Stimulated activated CD8-positive, alpha-beta memory T cell treated with anti-CD3 and anti-CD28 coated beads, Interleukin-2, amount 100 ng/mL, for 48 hours (primary cell): ENCODE data around the gene WASF3.

Experiments
- DNase-seq, 2 donors: peaks; one replicate each; pipeline ENCODE4 v3.0.0-alpha.2; 2020; ENCODE audit warnings: low read depth in 2 of 2

The WASF3 gene

DNA sequence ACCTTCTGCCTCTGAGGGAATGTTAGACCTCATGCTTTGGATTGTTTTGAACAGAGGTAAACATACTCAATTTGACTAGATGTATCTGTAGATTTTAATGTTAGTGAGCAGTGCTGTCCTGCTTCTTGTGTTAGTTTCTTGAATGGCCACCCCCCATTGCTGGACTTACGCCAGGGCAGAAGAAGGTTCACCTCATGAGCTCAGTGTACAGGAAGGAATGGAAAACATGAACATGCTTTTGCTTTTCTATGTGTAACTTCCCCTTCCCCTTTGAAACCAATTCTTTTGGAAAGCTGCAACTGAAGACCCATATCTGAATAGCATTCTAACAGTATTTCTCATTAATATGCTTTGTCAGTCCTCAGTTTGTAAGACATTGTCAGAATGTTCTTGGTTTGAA is 32.3 kb downstream of the WASF3 start:
- no peak for DNase-seq

- DNase-seq, result no peak
These were observed 32.9 kb downstream of the WASF3 start for GRCh38 chr13:26590379-26590778.

DNA sequence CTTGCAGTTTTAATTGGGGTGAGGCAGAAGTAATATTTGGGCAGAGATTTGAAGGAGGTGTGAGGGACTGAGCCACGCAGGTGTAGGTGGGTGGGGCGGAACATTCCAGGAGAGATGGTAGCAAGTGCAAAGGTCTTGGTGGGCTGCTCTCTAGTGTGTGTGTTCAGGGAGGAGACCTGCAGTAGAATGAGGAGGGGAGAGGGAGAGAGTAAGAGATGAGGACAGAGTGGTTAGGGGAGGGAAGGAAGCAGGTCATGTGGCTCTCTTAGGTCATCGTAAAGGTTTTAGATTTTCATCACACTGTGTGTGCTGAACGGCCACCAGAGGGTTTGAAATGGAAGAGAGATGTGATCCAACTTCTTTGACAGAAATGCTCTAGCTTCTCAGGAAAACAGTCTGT is 33.5 kb downstream of the WASF3 start:
- no peak for DNase-seq

- DNase-seq, result no peak
These were observed 34.2 kb downstream of the WASF3 start for GRCh38 chr13:26591672-26592071.

GRCh38 chr13:26593661-26594060 is 36.2 kb downstream of the WASF3 start:
- DNase-seq, result no peak

- DNase-seq, result no peak
These were observed 36.9 kb downstream of the WASF3 start for GRCh38 chr13:26594363-26594762.

- DNase-seq, result no peak
These were observed 39.0 kb downstream of the WASF3 start for GRCh38 chr13:26596458-26596857.

DNA sequence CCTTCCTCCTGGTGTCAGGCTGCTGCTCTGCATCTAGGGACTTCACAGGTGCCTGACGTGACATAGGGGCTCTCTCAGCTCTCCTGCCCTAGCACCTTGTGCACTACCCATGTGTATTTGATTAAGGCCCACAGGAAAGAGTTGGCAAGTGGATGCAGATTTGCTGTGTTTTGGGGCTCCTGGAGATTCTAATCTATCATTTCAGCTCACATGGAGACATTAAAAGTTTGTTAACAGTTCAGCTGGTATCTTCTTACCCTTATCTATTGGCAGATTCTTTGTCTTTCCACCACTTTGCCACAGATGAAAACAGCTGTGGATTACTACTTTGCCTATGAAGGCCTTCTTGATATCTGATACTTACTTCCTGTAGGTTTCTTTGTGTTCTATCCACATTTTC is 41.9 kb downstream of the WASF3 start:
- no peak for DNase-seq

DNA sequence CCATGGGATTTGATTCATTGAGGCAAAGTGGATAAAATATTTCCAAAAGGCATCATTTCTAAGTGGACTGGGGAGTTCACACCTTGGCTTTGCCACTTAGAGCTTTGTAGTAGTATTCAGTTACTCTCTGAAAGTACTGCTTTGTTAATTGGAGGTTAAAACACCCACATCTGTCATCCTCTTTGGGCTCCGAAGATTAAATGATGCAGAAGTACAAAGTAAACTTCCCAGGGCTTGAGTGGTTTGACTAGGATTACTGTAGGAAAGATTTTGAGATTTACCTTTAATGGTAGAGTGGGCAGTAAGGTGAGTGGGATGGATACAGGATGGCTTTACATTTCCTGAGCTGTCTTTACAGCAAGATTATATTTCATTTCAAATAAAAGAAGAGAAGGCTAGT is 42.4 kb downstream of the WASF3 start:
- no peak for DNase-seq

GRCh38 chr13:26600343-26600742 is 42.9 kb downstream of the WASF3 start:
- DNase-seq, result no peak

- no peak for DNase-seq
These were observed 44.2 kb downstream of the WASF3 start for GRCh38 chr13:26601669-26602068.

DNA sequence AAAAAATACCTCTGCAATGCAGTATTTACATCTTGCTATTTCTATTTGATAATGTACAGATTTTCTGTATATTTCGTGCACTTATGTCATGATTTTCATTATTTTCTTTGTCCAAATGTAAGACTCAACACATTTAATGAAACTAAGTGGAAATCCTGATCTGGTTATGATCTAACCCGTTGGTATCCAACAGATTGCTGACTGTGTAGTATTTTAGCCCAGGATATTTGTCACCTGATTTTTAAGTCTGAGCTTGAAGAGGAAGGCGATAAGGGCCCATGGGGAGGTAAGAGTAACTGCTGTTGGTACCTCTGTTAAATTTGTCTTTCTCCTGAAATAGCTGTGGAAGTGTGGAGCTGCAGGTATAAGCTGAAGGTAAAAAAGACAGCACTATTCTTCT is 45.3 kb downstream of the WASF3 start:
- DNase-seq, result no peak

GRCh38 chr13:26604784-26605545 is 47.5 kb downstream of the WASF3 start:
- no peak for DNase-seq

GRCh38 chr13:26605845-26606244 is 48.4 kb downstream of the WASF3 start:
- no peak for DNase-seq

DNA sequence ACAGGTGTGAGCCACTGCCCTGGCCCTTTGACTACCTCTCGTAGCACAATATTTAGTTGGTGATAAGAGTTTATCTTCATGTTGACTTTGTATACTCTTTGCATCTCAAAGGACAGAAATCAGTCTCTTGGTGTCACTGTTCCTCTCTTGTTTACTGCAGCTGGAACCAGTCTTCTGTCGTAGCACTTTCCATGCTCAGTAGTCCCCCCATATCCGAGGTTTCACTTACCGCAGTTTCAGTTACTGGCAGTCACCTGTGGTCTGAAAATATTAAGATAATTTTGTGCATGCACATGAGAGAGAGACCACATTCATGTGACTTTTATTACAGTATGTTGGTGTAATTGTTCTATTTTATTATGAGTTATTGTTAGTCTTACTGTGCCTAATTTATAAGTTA is 49.1 kb downstream of the WASF3 start:
- DNase-seq, result no peak

DNA sequence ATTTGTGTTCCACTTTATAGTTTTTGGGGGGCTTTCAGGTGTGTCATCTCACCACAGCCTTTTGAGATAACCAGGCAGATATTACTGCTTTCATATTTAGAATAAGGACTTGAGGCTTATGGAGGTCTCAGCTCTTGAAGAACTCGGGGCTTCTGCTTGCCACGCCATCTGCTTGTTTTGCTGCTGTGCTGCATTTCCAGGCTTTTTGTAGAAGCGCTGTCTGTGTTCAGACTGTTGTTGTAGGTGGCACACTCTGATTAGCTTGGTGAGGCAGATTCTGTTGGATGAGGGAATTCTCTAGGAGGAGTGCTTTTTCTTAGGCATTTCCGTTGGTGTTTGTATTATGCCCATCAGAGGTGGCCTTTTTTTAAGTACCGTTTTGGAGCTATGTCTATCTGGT is 57.2 kb downstream of the WASF3 start:
- no peak for DNase-seq

DNA sequence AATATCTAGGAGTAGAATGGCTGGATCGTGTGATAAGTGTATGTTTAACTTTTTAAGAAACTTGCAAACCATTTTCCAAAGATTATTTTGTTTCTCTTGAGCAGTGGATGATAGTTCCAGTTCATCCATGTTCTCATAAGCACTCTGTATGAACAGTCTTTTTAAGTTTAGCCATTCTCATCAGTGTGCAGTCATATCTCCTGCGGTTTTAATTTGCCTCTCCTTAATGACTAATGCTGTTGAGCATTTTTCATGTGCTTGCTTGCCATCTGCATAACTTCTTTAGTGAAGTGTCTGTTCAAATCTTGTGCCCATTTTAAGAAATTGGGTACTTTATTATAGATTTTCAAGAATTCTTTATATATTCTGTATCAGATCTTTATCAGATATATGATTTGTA is 58.6 kb downstream of the WASF3 start:
- DNase-seq, result no peak

- DNase-seq, result no peak
These were observed 61.2 kb downstream of the WASF3 start for GRCh38 chr13:26618726-26619125.

DNA sequence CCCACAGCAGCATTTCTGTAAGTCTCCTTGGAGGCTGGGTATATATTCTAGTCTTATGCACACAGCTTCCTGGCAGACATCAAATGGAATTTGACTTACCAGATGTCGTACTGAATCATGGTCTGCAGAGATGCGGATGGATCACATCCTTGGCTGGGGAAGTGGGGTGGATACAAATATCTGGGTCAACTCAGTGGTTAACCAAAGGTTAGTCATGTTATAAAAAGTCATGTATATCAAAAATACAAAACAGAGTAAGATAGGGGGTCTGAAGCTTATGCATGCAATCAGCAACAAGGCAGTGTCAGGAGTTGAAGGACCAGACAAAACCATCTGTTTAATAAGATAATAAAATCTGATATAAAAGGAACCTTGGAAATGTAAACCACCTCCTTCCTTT is 61.9 kb downstream of the WASF3 start:
- no peak for DNase-seq

GRCh38 chr13:26621731-26622401 is 64.4 kb downstream of the WASF3 start:
- no peak for DNase-seq

DNA sequence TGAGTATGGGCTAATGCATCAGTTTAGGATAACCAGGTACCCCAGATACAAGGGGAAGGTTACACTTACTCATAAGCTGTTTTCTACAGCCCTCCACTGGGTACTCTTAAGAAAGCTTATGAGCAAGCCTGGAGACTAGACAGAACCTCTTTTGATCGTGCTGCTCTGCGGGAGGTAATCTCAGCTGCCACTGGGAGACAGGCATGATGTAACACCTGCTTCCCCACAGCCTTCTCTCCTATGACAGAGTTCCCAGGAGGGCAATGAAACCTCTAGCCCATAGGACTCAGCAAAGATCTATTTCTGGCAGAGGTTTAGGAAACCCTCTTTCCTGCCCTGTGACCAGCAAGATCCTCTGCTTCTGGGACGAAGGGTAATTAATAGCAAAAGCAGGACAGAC is 65.6 kb downstream of the WASF3 start:
- no peak for DNase-seq

- no peak for DNase-seq
These were observed 67.1 kb downstream of the WASF3 start for GRCh38 chr13:26624572-26624971.

- no peak for DNase-seq
These were observed 68.8 kb downstream of the WASF3 start for GRCh38 chr13:26626271-26626670.

- no peak for DNase-seq
These were observed 71.2 kb downstream of the WASF3 start for GRCh38 chr13:26628706-26629105.
